Measurements from ENCODE around the gene CCDC171. TPM values are rescaled to one million over a fixed set of nuclear protein-coding genes. Genes with fewer than 3 reads are reported as not detected.

Gene CCDC171
- total and polyA plus RNA-seq, 12 donors, result 0.29 to 2.4 (median 1.6) TPM

GRCh38 chr9:15510789-15511575 lies 41.9 kb upstream of the CCDC171 start, which contains the start of gene PSIP1:
TSS of gene PSIP1 (minus strand) at chr9:15510970. CDS start at chr9:15510188, 782 bp downstream.
- Histone ChIP-seq H3K9me3 (no peaks in the 10 kb centered on the region), H3K27ac (peak within 1 kb of the TSS; percentile 87 to 98 (median 94)), H3K4me3 (peak within 1 kb of the TSS; percentile 69 to 98 (median 96)), H3K27me3 (no peaks in the 10 kb centered on the region), H3K4me1 (peaks cover 0 to 32% (median 18%) of the 10 kb centered on the region in 9 donors), H3K36me3 (peaks cover 0 to 31% (median 0%) of the 10 kb centered on the region in 9 donors)
- TF ChIP-seq CTCF (IDR thresholded peaks at IDR 0.05), result peak in 2 of 9 donors; percentile 11 to 16
- 0% methylated on average over 63 to 72 of the region's 72 CpGs for WGBS, 2 donors
- intact Hi-C loops (cut with DNase I), result loop anchor here in 2 of 10 donors (1.0 to 10.0 kb wide), 4 partner anchors 41 to 86 kb away; partner anchors contain the start of genes CCDC171 (in 1 of the 2) and SNAPC3 (in 1 of the 2)
- DNase-seq, result peak; percentile 81
- peak; percentile 92 to 97 (median 94) for ATAC-seq

DNA sequence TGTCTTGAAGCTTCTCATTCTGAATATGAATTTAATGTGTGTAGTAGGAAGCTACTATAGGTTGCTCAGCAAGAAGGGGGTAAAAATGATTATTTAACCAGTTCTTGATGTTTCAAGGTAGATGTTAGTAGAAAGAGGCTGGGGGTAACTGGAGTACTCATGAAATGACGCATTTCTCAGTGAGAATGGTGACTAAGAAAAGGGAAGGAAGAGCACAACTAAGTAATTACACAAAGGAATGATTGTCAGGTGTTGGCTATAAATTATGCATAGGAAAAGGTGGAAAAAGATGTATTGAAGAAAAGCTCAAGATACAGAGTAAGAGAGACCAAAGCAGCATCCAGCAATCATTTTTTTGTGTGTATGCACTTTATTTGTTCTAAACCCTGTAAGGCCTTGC lies 40.6 kb upstream of the CCDC171 start:
- Histone ChIP-seq H3K27me3 (no peaks in the 10 kb centered on the region), H3K4me1 (peaks cover 0 to 32% (median 18%) of the 10 kb centered on the region in 9 donors), H3K9me3 (no peaks in the 10 kb centered on the region), H3K36me3 (peaks cover 0 to 19% (median 0%) of the 10 kb centered on the region in 9 donors), H3K27ac (no peak overlapping the region), H3K4me3 (no peak overlapping the region)
- WGBS, 2 donors, result 95 to 97% methylated on average over 1 of the region's 1 CpG
- DNase-seq, result no peak
- intact Hi-C loops (cut with DNase I), result loop anchor here in 2 of 10 donors (5.0 to 10.0 kb wide), 3 partner anchors 40 to 87 kb away; partner anchors contain the start of genes CCDC171 (in 1 of the 2) and SNAPC3 (in 1 of the 2)
- no peak for ATAC-seq
- no peak for TF ChIP-seq CTCF (IDR thresholded peaks at IDR 0.05)

GRCh38 chr9:15512889-15513288 lies 40.0 kb upstream of the CCDC171 start:
- Histone ChIP-seq H3K4me3 (no peak overlapping the region), H3K4me1 (peaks cover 0 to 32% (median 18%) of the 10 kb centered on the region in 9 donors), H3K27me3 (no peaks in the 10 kb centered on the region), H3K9me3 (no peaks in the 10 kb centered on the region), H3K36me3 (peaks cover 0 to 12% (median 0%) of the 10 kb centered on the region in 9 donors), H3K27ac (no peak overlapping the region)
- intact Hi-C loops (cut with DNase I), result loop anchor here in 2 of 10 donors (5.0 to 10.0 kb wide), 3 partner anchors 39 to 88 kb away; partner anchors contain the start of genes CCDC171 (in 1 of the 2) and SNAPC3 (in 1 of the 2)
- ATAC-seq (no peak), DNase-seq (no peak)
- no peak for TF ChIP-seq CTCF (IDR thresholded peaks at IDR 0.05)
- 31 to 61% methylated on average over 3 of the region's 3 CpGs for WGBS, 2 donors

GRCh38 chr9:15513335-15513734 lies 39.5 kb upstream of the CCDC171 start:
- H3K4me3 ChIP-seq, result no peak overlapping the region
- 61 to 70% methylated on average over 1 of the region's 1 CpG for WGBS, 2 donors
- no peak for DNase-seq
- H3K9me3 ChIP-seq, result no peaks in the 10 kb centered on the region
- peaks cover 0 to 7% (median 0%) of the 10 kb centered on the region in 9 donors for H3K36me3 ChIP-seq
- peaks cover 0 to 32% (median 17%) of the 10 kb centered on the region in 9 donors for H3K4me1 ChIP-seq
- no peak overlapping the region for H3K27ac ChIP-seq
- no peak for TF ChIP-seq CTCF (IDR thresholded peaks at IDR 0.05)
- H3K27me3 ChIP-seq, result no peaks in the 10 kb centered on the region
- no peak for ATAC-seq
- intact Hi-C loops (cut with DNase I), result loop anchor here in 2 of 10 donors (5.0 to 10.0 kb wide), 3 partner anchors 39 to 89 kb away; partner anchors contain the start of genes CCDC171 (in 1 of the 2) and SNAPC3 (in 1 of the 2)
